ENCODE results near the gene BTNL9.
"Not testable (repeated sequence)": the region's sequence is repeated elsewhere in the genome, so short reads cannot be mapped to it uniquely, and the experiment has no call there.

DNA sequence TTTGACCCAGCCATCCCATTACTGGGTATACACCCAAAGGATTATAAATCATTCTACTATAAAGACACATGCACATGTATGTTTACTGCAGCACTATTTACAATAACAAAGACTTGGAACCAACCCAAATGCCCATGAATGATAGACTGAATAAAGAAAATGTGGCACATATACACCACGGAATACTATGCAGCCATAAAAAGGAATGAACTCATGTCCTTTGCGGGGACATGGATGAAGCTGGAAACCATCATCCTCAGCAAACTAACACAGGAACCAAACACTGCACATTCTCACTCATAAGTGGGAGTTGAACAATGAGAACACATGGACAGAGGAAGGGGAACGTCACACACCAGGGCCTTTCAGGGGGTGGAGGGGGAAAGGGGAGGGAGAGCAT is 22.6 kb upstream of the BTNL9 start:
- TF ChIP-seq YY1 (IDR thresholded peaks at IDR 0.05; ENCODE audit: insufficient read depth, insufficient read length); SUZ12 (IDR thresholded peaks at IDR 0.05; ENCODE audit: extremely low read depth, insufficient read depth, insufficient read length); ZNF274 (IDR thresholded peaks at IDR 0.05; ENCODE audit: low read depth, low read length): not testable (repeated sequence)

Data from NT2/D1 (cell line).